ENCODE data around the gene GRID1.
A peak's percentile ranks its signal among the peaks of the same experiment; 100 is the strongest.
"Not testable (repeated sequence)": the region's sequence is repeated elsewhere in the genome, so short reads cannot be mapped to it uniquely, and the experiment has no call there.

Gene GRID1

DNA sequence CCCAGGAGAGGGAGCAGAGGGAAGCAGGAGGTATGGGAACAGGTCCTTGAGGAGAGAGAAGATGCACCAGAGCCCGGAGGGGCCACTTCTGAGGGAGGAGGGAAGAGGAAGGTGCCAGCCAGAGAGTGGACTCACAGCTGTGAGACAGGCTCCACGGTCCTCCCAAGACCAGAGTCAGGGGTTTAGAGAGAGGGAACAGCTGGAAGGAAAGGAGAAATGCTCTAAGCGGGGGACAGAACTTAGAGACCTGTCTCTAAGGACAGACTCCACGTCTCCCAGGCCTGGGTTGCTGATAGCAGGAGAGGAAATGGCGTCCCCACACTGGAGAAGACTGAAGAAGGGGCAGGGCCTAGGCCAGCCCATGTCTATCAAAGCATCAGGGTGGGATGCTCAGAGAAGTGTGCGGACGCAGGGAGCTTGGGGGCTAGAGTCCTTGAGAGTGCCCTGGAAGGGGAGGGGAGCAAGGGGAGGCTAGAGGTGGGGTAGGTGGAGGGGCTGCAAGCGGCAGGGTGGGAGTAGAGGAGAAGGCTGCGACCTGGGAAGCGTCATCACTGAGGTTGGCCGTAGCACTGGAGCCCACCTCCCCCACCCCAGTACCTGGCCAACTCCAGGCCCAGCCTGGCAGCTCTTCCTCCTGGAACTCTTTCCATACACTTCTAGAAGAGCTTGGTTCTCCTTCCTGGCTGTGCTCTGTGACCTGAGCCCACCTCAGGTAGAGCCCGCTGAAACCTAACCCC, 25.6 kb upstream of the GRID1 start:
- no peak for DNase-seq (ENCODE audit: low spot score)

DNA sequence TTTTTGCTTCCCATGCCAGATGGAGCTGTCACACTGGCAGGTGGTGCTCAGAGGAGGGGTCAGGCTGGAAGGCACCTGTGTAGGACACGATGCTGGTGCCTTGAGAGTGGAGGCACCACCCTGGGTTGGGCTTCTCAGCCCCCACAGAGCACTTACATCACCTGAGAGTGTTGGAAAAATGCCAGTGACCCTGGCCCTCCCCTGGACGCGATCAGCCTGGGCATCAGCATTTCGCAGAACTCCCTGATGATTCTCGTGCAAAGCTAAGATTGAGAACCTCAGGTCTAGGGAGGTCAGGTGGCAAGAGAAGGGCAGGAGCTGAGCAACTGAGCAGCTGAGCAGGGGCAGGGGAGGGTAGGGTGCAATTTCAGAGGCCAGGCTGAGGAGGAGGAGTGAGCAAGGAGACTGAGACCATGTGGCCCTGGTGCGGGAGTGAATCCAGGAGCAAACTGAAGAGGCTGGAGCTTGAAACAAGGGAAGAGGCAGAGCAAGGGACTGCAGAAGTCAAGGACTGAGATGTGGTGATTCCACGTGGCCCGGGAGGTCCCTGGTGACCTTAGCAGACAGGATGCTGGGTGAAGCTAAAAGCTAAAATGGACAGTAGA, 24.7 kb upstream of the GRID1 start:
- no peak for DNase-seq (ENCODE audit: low spot score)

DNA sequence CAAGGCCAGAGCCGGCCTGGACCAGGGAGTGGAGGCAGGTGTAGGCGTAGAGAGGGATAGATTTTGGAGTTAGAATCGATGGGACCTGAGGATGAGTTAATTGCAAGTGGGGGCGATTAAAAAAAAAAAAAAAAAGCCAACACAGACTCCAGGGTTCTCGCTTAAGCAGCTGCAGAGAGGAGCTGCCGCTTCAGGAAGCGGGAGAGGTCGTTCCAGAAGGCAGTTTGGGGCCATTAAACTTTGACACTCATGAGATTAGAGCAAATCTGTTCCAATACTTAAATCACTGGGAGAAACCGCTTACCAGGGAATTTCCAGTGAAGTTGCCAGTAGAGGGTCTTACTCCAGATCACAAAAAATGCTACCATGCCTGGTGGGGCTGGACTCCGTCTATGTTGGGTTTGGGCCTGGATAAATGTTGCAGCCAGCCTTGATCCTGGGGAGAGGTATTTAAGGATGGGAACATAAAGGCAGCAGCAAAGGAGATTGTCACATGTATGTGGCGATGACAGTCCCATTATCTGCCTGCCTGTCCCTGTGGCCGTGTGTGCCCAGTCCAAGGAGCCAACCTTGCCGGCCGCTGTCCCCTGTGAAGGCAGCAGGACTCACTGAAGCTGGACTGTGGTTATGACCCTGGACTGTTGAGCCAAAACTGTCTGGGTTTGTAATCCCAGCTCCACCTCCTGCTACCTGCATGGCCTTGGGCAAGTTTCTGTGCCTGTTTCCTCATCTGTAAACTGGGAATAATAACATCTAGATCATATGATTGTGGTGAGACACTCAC, 23.9 kb upstream of the GRID1 start:
- DNase-seq (ENCODE audit: low spot score): no peak

DNA sequence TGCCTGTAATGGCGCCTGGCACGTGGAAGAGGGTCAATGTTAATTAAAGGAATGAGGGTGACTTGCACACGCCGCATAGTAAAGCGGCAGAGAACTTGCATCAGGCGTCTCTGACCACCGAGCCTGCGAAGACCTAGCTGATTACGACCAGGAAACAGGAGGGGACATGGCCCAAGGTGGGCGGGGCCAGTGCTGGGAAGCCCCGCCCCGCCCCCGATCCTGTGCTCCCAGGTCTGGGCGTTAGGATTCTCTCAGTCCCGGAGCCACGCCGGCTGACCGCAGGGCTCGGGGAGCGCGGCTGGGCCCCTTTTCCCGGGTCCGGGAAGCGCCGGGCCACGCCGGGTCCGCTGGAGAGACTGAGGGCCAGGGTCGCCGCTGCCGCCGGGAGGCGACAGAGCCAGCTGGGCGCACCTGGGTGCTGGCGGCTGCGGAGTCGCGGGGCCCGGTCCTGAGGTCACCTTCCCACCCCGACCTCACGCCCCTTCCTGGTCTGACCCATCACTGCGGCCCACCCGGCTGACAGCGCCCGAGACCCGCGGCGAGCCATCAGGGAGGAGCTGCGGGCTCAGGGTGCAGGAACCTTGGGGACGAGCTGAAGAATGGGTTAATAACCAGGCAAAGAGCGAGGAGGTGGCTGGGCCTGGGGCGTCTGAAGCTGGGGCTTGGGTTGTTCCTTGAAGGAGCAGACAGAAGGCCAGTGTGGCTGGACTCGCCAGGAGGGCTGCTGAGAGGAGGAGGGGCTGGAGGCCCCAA, 23.0 kb upstream of the GRID1 start:
- DNase-seq (ENCODE audit: low spot score): peak; percentile 52

DNA sequence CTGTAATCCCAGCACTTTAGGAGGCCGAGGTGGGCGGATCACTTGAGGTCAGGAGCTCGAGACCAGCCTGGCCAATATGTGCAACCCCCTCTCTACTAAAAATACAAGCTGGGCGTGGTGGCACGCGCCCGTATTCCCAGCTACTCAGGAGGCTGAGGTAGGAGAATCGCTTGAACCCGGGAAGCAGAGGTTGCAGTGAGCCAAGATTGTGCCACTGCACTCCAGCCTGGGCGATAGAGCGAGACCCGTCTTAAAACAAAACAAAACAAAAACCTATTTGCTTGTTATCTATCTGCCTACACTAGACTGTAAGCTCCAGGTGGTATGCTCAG, 22.5 kb upstream of the GRID1 start:
- not testable (repeated sequence) for DNase-seq (ENCODE audit: low spot score)

DNA sequence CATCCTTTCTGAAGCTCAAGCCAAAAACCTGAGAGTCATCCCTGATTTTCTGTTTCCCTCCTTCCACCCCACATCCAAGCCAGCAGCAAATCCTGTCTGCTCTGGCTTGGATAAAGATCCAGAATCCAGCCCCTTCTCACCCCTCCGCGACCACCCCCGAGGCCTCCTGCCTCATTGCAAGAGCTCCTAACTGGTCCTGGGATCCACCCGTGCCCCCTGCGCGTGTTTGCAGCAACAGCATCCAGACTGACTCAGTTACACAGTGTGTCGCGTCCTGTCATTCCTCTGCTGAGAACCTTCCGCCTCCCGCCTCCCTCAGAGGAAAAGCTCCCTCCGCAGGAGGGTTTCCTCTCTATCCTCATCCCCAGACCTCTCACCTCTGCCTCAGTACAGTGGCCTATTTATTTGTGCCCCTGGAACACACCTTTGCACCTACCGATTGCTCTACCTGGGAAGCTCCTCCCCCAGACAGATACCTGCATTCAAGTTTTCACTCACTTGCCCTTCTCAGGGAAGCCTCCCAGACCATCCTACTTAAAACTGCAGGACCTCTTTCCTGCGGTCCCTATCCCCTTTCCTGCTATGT, 21.6 kb upstream of the GRID1 start:
- DNase-seq (ENCODE audit: low spot score): no peak

DNA sequence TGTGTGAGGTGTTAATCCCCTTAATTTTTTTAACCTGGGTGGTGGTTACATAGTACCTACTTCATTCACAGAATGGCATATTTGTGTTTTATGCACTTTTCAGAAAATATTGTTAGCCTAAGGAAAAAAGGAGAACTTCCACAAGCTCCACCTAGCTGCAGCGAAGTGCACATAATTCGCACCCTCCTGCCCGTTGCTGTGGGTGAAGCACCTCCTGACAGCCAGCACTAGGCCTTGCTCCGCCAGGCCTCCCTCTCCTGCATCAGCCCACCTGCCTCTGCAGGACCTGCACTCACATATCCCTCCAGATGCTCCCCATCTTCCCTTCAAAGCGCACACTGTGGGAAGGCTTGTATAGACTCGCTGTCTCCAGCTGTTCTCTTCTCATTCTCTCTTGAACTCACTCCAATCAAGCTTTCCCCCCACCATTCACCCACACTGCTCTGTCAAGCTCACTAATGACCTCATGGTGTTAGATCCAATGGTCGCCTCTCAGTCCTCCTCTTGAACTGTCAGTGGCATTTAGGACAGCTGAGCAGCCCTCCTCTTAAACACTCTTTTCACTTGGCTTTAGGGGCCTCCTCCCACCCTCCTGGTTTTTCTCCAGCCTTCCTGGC, 20.7 kb upstream of the GRID1 start:
- DNase-seq (ENCODE audit: low spot score): no peak

DNA sequence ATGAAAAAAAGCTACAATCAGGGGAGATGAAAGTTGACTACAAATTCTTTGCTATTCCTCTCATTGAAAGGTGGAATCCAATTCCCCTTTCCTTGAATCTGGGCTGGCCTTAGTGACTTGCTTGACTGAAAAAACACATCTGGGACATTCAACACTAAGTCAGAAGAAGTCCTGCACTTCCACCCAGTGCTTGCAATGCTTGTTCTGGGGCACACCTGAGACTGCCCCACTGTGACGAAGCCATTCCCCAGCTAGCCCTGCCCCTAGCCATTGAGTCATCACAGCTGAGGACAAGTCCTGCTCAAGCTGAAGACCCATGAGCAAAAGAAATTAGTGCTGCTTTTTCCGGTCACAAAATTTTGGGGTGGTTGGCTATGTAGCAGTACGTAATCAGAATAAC, 19.2 kb upstream of the GRID1 start:
- no peak for DNase-seq (ENCODE audit: low spot score)

DNA sequence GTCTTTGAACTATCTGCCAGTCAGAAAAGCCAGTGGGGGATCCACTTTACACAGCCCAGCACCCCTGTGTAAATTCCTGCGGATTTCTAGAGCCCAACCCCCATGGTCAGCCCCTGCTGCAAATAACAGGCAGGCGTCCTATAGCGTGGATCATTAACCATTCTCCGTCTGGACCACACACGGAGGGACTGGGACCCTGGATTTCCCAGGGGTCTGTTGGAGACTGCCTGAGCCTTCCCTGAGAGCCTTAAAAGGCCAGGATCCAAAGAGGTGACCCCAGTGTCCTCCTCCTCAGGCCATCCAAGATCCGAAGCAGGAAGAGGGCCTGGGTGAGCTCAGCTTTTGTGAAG, 11.2 kb upstream of the GRID1 start:
- DNase-seq (ENCODE audit: low spot score): no peak

DNA sequence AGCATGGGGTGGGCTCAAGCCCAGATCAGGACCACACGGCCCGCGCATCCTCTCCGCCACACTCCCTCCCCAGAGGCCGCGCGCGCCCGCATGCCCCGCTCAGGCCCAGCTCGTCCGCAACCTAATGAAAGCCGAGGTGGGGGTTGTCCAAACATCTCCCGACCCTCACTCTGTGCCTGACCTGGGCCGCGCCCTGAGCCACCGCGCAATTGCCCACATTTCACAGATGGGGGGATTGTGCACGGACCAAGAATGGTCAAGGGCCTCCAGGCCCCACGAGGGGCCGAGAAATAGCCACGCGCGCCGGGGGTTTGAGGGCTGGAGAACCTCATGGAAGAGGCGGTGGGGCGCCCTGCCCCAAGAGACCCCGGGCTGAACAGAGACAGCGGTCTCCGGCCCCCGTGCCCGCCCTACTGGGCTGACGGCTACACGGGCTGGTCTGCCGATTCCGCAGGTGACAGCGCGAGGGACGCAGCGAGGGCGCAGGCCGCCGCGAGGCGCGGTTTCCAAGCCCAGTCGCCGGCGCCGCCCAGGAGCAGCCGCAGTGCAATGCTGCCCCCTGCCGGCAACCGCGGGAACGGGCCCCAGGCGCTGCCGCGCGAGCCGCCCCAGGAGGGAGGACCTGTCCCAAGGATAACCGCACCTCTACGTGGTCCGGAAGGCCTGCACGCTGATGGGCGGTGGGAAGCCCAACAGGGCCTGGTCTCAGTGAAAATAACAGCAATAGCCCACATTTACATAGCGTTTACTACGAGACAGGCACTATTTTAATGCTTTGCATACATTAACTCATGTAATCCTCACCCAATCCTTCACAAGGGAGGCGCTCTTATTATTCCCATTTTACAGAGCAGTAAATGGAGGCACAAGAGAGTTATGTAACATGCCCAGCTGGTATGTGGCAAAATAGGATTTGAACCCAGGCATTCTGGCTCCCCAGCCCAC, 10.5 kb upstream of the GRID1 start:
- DNase-seq (ENCODE audit: low spot score): peak; percentile 90

DNA sequence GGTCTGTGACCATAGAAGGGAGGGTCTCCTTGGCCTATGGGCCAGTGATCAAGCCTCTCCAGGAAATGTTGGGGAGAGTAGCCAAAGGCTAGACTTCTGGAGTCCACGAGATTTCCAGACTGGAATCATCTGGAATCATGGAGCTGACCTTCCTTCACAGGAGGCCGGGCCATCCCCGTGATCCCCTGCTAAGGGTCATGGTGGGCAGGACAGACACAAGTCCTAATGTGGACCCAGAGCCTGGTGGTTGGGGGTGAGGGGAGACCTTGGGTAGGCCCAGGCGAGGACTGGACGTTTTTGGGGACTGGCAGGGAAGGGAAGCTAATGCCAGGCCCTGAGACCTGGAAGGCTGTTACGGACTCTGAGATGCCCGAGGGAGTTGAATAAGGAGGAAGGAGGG, 9.8 kb upstream of the GRID1 start:
- DNase-seq (ENCODE audit: low spot score): no peak

DNA sequence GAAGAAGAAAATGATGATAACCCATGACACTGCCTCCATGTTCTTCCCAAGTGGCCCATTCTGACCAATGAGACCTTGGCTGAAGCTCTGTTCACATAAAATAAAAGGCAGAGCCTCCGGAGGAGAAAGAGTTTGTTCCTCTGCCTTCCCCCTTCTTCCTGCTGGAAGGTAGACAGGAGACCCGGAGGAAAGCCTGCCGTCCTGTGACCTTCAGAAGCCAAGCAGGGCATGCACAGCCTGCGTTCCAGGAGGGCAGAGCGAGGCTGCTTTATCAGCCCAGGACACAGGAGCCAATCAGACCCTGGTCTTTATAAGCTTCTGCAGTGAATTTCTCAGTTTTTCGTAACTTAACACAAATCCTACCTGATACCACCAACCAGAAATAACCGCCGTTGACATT, 8.6 kb upstream of the GRID1 start:
- DNase-seq (ENCODE audit: low spot score): no peak

DNA sequence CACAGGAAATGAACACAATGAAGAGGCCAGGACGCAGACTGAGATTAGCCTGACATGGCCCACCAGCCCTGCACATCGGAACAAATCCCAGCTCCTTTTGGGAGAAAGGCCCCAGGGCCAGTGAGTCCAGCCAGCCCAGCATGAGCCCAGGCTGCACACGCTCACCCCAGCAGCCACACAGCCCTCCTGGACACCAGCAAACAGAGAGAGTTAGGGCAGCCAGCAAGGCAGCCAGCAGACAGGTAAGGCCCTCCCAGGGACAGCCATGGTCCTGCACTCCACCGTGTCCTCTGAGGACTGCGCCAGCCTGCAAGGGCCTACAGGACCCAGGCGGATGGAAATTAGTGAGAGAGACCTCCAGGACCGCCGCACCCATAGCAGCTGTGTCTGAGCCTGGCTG, 8.1 kb upstream of the GRID1 start:
- no peak for DNase-seq (ENCODE audit: low spot score)

DNA sequence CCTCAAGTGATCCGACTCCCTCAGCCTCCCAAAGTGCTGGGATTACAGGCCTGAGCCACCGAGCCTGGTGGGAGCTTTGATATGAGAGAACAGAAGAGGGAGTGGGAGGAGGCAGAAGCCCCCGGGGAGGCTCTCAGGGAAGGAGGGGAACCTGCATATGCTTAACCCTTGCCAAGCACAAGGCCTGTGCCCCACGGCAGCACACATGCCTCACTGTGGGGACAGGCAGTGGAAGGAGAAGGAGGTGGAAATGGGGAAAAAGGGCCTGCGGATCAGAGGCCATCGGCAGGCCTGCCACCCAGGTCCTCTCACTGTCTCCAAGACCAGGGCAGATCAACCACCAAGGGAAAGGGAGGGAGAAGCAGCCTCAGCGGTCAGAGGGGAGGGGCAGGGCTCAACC, 7.2 kb upstream of the GRID1 start:
- DNase-seq (ENCODE audit: low spot score): no peak

DNA sequence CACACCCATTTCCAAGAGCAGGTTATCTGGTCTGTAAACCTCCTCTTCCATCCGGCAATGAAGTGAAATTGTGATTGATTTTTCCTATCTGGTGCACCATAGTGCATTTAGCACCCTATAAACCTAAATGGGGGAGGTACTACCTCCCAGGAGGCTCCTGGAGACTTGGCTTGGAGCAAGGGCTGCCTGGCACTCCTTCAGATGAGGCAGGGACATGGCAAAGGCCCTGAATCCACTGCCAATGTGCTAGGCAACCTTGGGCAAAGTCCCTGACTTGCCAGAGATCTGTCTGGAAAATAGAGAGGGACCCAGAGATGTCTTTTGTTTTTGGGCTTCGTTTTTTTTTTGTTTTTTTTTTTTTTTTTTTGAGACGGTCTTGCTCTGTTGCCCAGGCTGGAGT, 6.7 kb upstream of the GRID1 start:
- no peak for DNase-seq (ENCODE audit: low spot score)

DNA sequence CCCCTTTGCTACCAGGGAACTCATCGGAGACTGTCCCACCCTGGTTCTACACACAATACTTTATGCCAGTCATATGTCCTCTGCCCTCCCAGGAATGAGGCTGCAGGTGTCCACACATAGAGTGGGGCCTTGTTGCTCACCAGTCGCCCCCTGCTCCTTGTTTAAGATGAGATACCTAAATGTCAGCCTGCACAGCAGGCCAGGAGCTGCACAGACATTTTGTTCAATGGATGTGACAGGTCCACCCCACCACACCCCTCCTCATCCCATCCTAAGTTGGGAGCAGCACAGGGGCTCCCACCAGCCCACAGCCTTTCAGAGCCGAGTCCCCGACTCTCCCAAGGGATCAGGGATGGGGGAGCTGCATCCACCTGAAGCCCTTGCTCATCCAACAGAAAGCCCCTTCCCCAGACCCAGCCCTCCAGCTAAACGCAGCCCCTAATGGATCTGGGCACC, 6.2 kb upstream of the GRID1 start:
- DNase-seq (ENCODE audit: low spot score): no peak

DNA sequence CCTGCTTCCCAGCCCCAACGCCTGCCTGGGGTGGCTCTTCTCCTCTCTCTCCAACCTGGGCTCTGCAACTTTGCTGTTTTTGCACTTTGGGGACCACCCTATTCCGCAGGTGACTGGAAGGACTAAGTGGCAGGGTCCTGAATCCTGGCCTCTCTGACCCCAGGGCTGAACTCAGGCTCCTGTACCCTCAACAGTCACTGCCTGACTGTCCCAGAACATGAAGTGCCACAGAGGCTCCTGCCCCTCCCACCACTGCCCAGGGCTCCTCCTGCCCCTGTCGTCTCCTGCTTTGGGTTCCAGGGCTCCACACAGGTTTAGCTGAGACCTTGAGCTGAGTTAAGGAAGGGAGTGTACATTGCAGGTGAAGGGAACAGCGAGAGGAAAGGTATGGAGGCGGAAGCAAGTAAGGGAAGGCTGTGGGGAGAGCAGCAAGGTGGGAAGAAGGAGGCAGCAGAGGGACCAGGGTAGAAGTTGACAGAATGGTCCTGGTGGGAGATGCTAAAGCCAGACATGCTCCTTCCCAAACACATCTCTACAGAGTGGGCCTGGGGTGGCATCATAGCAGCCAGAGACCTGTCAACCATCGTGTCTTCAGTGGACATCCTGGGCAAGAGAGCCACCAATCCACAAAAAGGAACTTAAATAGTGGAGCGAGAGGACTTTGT, 5.7 kb upstream of the GRID1 start:
- no peak for DNase-seq (ENCODE audit: low spot score)

DNA sequence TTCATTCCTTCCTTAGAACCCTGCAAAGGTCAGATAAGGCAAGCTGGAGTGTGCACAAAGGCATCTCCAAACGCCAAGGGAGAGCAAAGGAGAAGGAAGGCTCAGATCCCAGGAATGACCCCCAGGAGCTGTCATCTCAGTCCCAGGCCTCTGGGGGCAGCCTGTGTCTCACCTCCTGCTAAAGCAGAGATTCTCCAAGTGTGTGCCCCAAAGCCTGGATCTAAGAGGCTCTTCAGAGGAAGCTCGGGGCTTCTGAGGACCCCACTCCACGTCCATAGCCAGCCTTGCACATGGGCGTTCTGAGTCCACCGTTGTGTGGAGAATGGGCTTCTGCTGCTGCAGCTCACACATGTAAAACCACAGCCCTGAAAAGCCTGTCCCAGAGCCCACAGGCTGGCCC, 5.1 kb upstream of the GRID1 start:
- DNase-seq (ENCODE audit: low spot score): peak; percentile 49

DNA sequence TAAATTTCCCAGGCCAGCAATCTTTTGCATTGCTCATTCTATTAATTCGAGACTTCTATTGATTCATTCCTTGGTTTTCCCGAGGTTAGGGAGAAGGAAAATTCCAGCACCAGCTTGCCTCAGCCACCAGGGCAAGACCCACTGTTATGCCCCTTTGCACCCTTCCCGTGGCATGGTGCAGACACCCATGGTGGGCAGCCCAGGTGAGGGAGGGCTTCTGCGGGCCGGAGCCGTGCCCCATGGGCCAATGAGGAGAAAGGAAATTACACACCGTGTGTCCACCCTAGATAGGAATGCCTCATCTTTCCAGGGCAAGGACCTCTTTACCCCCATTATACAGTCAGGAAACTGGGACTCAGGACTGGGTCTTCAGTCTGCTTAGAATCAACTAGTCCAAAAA, 4.5 kb upstream of the GRID1 start:
- no peak for DNase-seq (ENCODE audit: low spot score)

DNA sequence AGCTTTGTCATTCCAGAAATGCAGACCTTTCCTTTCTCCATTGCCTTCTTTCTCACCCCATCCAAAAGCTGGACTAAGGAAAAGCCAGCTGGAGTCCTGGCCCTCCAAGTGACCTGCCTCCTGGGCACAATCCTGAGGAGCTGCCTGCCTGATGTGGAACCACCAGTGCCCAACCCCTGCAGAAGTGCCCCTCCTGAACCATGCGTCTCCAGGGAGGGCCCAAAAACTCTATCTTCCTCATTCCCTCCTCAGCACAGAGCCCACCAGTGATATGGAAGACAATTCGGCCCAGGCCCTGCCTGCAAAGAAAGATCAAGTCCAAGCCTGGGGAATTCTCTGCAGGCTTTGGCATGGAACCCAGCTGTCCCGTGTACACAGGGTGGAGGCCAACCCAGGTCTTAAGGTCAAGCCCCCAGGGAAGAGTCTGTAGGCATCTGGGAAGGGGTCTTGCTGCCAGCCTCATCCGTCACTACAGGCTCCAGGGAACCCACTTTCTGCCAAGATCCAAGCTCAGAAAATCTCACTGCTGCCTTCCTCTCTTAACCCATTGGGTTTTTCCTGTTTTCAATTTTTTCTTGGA, 3.5 kb upstream of the GRID1 start:
- no peak for DNase-seq (ENCODE audit: low spot score)

Data from HuH-7 (cell line).